Activated CD8-positive, alpha-beta T cell treated with anti-CD3 and anti-CD28 coated beads for 36 hours (primary cell): ENCODE results near the gene TMEM144. TPM values are rescaled to one million over a fixed set of nuclear protein-coding genes. Genes with fewer than 3 reads are reported as not detected.

Experiments
- ATAC-seq: fragments of 200-7000 bp; cut with Tn5 transposase; one replicate; pipeline ENCODE4 v1.10.0; 2021; ENCODE audit warnings: mild to moderate bottlenecking, moderate library complexity
- CTCF ChIA-PET: fragments of 350-600 bp; sonication (Branson Sonifier 250); formaldehyde crosslinking; loops from one replicate; lab custom pipeline; 2021; ENCODE audit warnings: antibody characterized with exemption; lab: Charles Lee
- POLR2A ChIA-PET: fragments of 350-600 bp; sonication (Branson Sonifier 250); formaldehyde crosslinking; loops from one replicate; lab custom pipeline; 2021; ENCODE audit warnings: antibody characterized with exemption; lab: Charles Lee
- DNase-seq: peaks from one replicate; pipeline ENCODE4 v3.0.0-alpha.2; 2020
- H3K27ac Mint-ChIP-seq: one replicate; pipeline ENCODE4 v1.8.0; 2021; ENCODE audit warnings: mild to moderate bottlenecking, mixed read lengths
- H3K27me3 Mint-ChIP-seq: one replicate; pipeline ENCODE4 v1.8.0; 2021; ENCODE audit warnings: mixed read lengths
- H3K36me3 Mint-ChIP-seq: one replicate; pipeline ENCODE4 v1.8.0; 2021; ENCODE audit warnings: low read depth, mixed read lengths
- H3K4me1 Mint-ChIP-seq: one replicate; pipeline ENCODE4 v1.8.0; 2021; ENCODE audit warnings: low read depth, mixed read lengths
- H3K4me3 Mint-ChIP-seq: one replicate; pipeline ENCODE4 v1.8.0; 2021; ENCODE audit warnings: mild to moderate bottlenecking, moderate library complexity, mixed read lengths
- H3K9me3 Mint-ChIP-seq: one replicate; pipeline ENCODE4 v1.8.0; 2021; ENCODE audit warnings: mixed read lengths
- intact Hi-C: fragments of 100-400 bp; cut with micrococcal nuclease; formaldehyde crosslinking; loops from one replicate; pipeline ENCODE4 v1.10.0; 2022
- total RNA-seq, 2 experiments: library from RNA; stranded (reverse); gene quantifications; one replicate each; pipeline ENCODE4 v1.2.3, GENCODE V29; 2021
- TF ChIP-seq, protein P1 (sequence below): fragments of 200-600 bp; IDR thresholded peaks from one replicate; pipeline ENCODE4 v1.8.0; 2022; ENCODE audit warnings: antibody characterized with exemption, mild to moderate bottlenecking

TMEM144 gene
- total RNA-seq, 2 experiments from 2014 or later: 0.09 TPM; not detected in 1

DNA sequence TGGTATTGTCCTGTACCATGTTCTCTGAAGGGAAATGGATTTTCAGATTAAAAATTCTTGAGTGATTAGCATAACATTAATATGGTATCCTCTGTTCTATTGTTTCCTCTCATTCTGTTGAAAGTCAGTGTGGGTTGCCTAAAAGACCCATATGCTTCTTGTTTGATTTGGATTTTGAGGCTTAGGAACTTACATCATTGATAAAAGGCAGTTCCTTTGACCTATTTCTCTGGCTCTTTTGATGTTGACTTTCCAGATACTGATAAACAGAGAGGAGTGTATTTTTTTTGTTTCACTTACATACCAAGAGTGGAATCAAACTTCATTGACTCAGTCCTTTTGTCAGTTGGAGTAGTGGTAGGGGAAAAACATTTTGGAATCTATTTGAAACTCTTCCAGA is 32.8 kb downstream of the TMEM144 start:
- POLR2A ChIA-PET: no interaction called here
- DNase-seq (no peak), ATAC-seq (no peak)
- Mint-ChIP-seq H3K4me3 (no peak overlapping the region), H3K4me1 (no peaks in the 10 kb centered on the region), H3K9me3 (no peaks in the 10 kb centered on the region), H3K27me3 (no peaks in the 10 kb centered on the region), H3K36me3 (no peaks in the 10 kb centered on the region), H3K27ac (no peak overlapping the region)
- TF ChIP-seq, protein P1, sequence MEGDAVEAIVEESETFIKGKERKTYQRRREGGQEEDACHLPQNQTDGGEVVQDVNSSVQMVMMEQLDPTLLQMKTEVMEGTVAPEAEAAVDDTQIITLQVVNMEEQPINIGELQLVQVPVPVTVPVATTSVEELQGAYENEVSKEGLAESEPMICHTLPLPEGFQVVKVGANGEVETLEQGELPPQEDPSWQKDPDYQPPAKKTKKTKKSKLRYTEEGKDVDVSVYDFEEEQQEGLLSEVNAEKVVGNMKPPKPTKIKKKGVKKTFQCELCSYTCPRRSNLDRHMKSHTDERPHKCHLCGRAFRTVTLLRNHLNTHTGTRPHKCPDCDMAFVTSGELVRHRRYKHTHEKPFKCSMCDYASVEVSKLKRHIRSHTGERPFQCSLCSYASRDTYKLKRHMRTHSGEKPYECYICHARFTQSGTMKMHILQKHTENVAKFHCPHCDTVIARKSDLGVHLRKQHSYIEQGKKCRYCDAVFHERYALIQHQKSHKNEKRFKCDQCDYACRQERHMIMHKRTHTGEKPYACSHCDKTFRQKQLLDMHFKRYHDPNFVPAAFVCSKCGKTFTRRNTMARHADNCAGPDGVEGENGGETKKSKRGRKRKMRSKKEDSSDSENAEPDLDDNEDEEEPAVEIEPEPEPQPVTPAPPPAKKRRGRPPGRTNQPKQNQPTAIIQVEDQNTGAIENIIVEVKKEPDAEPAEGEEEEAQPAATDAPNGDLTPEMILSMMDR: no peak
- CTCF ChIA-PET: interaction anchor here (0.7 kb wide), 1 partner anchor 12 kb away, joined by 3 read pairs; no protein-coding TSS in a partner anchor
- intact Hi-C loops: no loop called here

DNA sequence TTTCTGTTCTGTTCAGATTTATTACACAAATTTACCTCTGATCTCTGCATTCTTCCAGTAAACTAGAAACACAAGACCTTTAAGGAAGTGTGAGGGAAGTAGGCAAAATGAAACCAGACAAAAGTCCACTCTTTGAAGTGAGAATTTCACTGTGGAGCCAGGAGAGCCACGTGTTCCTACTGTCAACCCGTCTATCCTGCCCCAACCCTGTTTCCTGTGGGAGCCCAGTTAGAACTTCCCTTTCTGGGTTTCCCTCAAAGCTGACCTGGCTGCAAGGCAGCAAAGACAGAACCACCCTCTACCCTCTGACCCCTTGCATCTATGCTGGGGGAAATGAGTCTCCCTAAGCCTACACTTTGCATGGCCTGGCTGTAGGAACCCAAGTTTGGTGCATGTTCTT is 40.0 kb downstream of the TMEM144 start:
- Mint-ChIP-seq H3K27me3 (peaks cover 9% of the 10 kb centered on the region), H3K27ac (no peak overlapping the region), H3K4me1 (no peaks in the 10 kb centered on the region), H3K9me3 (no peaks in the 10 kb centered on the region), H3K36me3 (no peaks in the 10 kb centered on the region), H3K4me3 (no peak overlapping the region)
- intact Hi-C loops: loop anchor here (5.0 kb wide), 1 partner anchor 258 kb away; no protein-coding TSS in a partner anchor
- no peak for ATAC-seq
- ChIA-PET POLR2A (no interaction called here), CTCF (no interaction called here)
- TF ChIP-seq, protein P1: no peak
- DNase-seq: no peak

DNA sequence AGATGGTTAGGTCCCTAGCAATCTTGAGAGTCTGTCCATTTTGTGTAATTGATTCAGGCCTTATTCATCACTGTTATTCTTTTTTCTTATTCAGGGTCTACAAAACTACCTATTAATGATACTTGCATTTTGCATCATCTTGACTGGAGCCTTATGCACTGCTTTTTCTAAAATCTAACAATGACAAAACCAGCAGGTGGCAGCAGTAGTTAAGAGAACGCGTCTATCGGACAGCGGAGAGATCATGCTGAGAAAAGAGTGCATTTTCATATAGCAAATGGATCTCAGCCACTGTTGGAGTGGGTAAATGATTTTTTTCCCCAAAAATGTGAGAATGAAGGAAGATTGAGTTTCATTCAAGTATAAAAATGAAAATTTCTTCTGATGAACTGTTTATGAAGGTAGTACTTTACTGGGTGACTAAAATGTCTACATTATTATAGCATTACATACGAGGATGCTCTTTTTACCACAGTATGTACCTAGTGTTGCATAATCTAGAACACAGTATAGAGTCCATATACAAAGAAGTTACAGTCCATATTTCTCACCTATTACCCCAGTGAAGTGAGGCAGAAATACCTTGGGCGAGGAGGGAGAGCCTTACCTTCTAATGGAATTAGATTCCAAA is 43.2 kb downstream of the TMEM144 start:
- H3K4me1 Mint-ChIP-seq: no peaks in the 10 kb centered on the region
- H3K27ac Mint-ChIP-seq: no peak overlapping the region
- no peaks in the 10 kb centered on the region for H3K9me3 Mint-ChIP-seq
- peak; percentile 66 for ATAC-seq
- H3K27me3 Mint-ChIP-seq: peaks cover 9% of the 10 kb centered on the region
- intact Hi-C loops: loop anchor here (5.0 kb wide), 1 partner anchor 261 kb away; no protein-coding TSS in a partner anchor
- CTCF ChIA-PET: interaction anchor here (0.7 to 2.9 kb wide), 5 partner anchors 10 to 372 kb away, joined by 3 to 22 read pairs (median 3); no protein-coding TSS in a partner anchor
- DNase-seq: peak; percentile 66
- POLR2A ChIA-PET: interaction anchor here (0.7 kb wide), 1 partner anchor 953 kb away, joined by 3 read pairs; no protein-coding TSS in a partner anchor
- TF ChIP-seq, protein P1: peak; percentile 66
- H3K36me3 Mint-ChIP-seq: no peaks in the 10 kb centered on the region
- no peak overlapping the region for H3K4me3 Mint-ChIP-seq

DNA sequence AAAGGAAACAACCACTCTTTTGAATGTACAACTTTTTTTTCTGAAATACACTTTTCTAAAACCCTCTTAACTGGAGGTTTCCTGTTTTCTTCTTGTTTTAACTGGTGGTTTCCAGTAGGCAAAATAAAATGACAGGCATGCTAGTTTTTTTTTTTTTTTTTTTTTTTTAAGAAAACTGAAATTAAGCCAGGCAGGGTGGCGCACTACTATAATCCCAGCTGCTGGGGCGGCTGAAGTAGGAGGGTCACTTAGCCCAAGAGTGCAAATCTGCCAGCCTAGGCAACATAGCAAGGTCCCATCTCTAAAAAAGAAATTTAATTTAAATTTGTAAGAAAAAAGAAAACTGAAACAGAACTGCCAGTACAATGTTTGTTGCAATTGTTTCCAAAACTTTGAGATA is 44.0 kb downstream of the TMEM144 start:
- Mint-ChIP-seq H3K27ac (no peak overlapping the region), H3K36me3 (no peaks in the 10 kb centered on the region), H3K4me3 (no peak overlapping the region), H3K4me1 (no peaks in the 10 kb centered on the region), H3K27me3 (peaks cover 11% of the 10 kb centered on the region), H3K9me3 (no peaks in the 10 kb centered on the region)
- ChIA-PET POLR2A (no interaction called here), CTCF (interaction anchor here (1.0 to 2.9 kb wide), 9 partner anchors 9 to 372 kb away, joined by 3 to 22 read pairs (median 3); no protein-coding TSS in a partner anchor)
- ATAC-seq: no peak
- no peak for DNase-seq
- intact Hi-C loops: loop anchor here (5.0 kb wide), 1 partner anchor 262 kb away; no protein-coding TSS in a partner anchor
- TF ChIP-seq, protein P1: no peak

DNA sequence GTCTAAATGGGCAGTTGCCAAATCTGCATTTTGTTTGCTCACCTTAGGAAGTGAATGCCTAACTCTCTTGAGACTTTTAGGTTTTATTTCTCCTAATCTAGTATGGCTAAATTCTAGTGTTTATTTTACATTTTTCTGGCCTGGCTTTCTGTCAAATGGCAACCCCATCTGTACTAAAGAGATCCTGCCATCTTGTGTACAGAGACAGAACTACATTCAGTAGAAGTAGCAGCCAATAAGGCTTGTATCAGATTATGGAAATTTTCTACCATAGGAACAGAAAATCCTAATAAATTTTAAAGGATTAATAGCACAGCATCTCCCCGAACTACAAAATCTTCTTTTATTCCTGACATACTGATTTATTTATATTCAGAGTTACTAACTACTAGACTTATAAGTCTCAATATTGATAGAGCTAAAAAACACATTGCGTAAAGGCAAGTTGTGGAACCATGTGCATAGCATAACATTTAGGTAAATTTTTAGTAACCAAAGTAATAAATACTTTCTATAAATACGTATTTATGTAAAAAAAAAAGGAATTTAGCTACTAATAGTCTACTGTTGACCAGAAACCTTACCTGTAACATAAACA is 45.5 kb downstream of the TMEM144 start:
- DNase-seq (no peak), ATAC-seq (peak; percentile 72)
- Mint-ChIP-seq H3K36me3 (no peaks in the 10 kb centered on the region), H3K27me3 (peaks cover 11% of the 10 kb centered on the region), H3K4me3 (no peak overlapping the region), H3K4me1 (no peaks in the 10 kb centered on the region), H3K27ac (no peak overlapping the region), H3K9me3 (no peaks in the 10 kb centered on the region)
- ChIA-PET CTCF (interaction anchor here (0.6 to 2.9 kb wide), 15 partner anchors 8 to 370 kb away, joined by 3 to 22 read pairs (median 4); no protein-coding TSS in a partner anchor), POLR2A (no interaction called here)
- intact Hi-C loops: loop anchor here (1.0 kb wide), 1 partner anchor 63 kb away; no protein-coding TSS in a partner anchor
- TF ChIP-seq, protein P1: peak; percentile 80
